Measurements from ENCODE around the gene ERI3.

Gene ERI3

GRCh38 chr1:44355582-44356305, 687 bp upstream of the ERI3 start:
- peaks cover 10% of the 10 kb centered on the region for H3K27me3 Mint-ChIP-seq (ENCODE audit: low read depth)
- peak overlapping the region; percentile 45 to 91 (median 65) for H3K27ac Mint-ChIP-seq
- H3K36me3 Mint-ChIP-seq (ENCODE audit: low read depth), result peaks cover 12% of the 10 kb centered on the region
- peak overlapping the region; percentile 95 to 98 (median 96) for H3K4me3 Mint-ChIP-seq
- H3K4me1 Mint-ChIP-seq, result peaks cover 45% of the 10 kb centered on the region
- H3K9me3 Mint-ChIP-seq, result no peaks in the 10 kb centered on the region
- TF ChIP-seq, protein P1, sequence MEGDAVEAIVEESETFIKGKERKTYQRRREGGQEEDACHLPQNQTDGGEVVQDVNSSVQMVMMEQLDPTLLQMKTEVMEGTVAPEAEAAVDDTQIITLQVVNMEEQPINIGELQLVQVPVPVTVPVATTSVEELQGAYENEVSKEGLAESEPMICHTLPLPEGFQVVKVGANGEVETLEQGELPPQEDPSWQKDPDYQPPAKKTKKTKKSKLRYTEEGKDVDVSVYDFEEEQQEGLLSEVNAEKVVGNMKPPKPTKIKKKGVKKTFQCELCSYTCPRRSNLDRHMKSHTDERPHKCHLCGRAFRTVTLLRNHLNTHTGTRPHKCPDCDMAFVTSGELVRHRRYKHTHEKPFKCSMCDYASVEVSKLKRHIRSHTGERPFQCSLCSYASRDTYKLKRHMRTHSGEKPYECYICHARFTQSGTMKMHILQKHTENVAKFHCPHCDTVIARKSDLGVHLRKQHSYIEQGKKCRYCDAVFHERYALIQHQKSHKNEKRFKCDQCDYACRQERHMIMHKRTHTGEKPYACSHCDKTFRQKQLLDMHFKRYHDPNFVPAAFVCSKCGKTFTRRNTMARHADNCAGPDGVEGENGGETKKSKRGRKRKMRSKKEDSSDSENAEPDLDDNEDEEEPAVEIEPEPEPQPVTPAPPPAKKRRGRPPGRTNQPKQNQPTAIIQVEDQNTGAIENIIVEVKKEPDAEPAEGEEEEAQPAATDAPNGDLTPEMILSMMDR (IDR thresholded peaks at IDR 0.05; ENCODE audit: unreplicated experiment in 3 of 3), result no peak

DNA sequence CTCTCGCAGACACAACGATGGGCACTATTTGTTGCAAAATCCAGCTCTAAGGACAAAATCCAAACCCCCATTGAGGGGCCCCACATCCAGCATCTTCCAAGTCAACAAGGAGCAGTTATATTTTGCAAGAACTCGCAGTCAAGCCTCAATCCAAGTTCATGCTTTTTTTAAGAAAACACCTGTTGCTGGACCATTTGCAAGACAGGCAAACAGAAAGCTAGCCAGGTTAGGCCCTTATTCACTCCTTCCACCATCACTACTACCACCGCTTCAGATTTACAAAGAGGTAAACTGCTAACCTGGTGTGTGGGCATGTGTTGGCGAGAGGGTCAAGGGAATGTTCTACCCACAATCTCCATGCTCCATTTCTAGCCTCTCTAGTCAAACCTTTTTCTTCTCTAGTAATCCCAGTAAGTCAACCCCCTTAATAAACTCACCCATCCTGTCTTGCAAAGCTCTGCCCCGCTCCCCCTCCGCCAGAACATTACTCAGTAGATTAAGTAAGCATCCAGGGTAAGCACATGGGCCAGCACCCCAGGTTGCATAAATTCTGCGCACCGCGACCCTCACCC, 703 bp downstream of the ERI3 start:
- peaks cover 7% of the 10 kb centered on the region for H3K27me3 Mint-ChIP-seq (ENCODE audit: low read depth)

DNA sequence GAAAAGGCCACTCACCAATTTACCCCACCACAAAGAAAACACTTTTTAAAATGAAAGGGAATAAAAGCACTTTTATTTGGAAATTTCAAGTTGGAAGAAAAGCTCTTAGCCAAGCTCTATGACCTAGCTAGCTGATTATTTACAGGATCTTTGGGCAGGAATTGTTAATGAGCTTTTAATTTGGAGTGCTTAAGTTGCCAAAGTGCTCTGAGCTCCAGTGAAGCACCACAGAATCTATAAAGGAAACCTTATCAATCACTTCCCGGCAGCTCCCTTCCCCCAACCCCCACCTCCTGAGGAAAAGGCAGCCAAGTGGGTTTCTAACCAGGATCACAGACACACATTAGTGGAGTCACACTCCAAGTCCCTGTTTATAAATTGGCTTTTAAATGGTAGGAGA, 1.5 kb downstream of the ERI3 start:
- Mint-ChIP-seq H3K27ac (peak overlapping the region in 2 of 3 experiments; percentile 11 to 83), H3K4me3 (peak overlapping the region; percentile 92 to 96 (median 95)), H3K9me3 (no peaks in the 10 kb centered on the region), H3K36me3 (ENCODE audit: low read depth) (peaks cover 21% of the 10 kb centered on the region), H3K27me3 (ENCODE audit: low read depth) (peaks cover 7% of the 10 kb centered on the region), H3K4me1 (peaks cover 51% of the 10 kb centered on the region)
- TF ChIP-seq, protein P1 (IDR thresholded peaks at IDR 0.05; ENCODE audit: unreplicated experiment in 3 of 3), result no peak

More for the DNA sequence above, 703 bp downstream of the ERI3 start:
- TF ChIP-seq, protein P1 (IDR thresholded peaks at IDR 0.05; ENCODE audit: unreplicated experiment in 3 of 3), result no peak
- Mint-ChIP-seq H3K9me3 (no peaks in the 10 kb centered on the region), H3K4me3 (peak overlapping the region; percentile 92 to 96 (median 95)), H3K36me3 (ENCODE audit: low read depth) (peaks cover 21% of the 10 kb centered on the region), H3K27ac (peak overlapping the region; percentile 24 to 87 (median 83)), H3K4me1 (peaks cover 51% of the 10 kb centered on the region)

DNA sequence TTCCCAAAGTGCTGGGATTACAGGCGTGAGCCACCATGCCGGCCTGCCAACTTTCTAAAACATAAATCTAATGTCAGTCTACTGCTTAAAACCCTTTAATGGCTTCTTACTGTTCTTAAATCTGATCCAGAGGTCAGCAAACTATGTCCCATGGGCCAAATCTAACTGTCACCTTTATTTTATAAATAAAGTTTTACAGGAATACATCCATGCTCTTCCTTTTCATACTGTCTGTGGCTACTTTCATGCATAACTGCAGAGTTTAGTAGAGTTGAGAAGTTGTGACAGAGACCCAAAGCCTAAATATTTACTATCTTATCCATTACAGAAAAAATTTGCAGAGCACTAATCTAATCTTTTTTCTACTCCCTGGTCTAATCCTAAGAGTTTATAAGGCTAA, 3.8 kb downstream of the ERI3 start:
- TF ChIP-seq, protein P1 (IDR thresholded peaks at IDR 0.05; ENCODE audit: unreplicated experiment in 3 of 3), result no peak
- Mint-ChIP-seq H3K9me3 (no peaks in the 10 kb centered on the region), H3K4me1 (peaks cover 63% of the 10 kb centered on the region), H3K4me3 (no peak overlapping the region), H3K27ac (no peak overlapping the region), H3K36me3 (ENCODE audit: low read depth) (peaks cover 21% of the 10 kb centered on the region), H3K27me3 (ENCODE audit: low read depth) (no peaks in the 10 kb centered on the region)

DNA sequence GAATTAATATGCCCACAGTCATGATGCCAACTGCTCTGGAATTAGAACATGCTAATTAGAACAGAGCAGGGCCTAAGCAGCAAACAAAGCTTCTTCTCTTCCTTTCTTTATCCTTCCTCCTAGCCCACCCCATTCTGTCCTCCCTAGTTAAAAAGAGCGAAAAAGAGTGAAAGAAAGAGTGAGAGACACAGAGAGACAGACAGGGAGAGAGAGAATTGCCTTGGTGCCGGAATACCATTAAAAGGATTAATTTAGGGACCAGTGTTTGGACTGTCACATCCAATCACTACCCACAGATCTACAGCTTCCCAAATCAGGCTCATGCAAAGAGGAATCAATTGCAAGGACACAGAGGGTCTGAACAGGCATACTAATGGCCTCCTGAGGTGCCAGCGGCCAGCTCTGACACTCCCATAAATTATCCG, 7.0 kb downstream of the ERI3 start:
- Mint-ChIP-seq H3K9me3 (no peaks in the 10 kb centered on the region), H3K27ac (peak overlapping the region in 2 of 3 experiments; percentile 3 to 70), H3K36me3 (ENCODE audit: low read depth) (peaks cover 21% of the 10 kb centered on the region), H3K4me1 (peaks cover 57% of the 10 kb centered on the region), H3K27me3 (ENCODE audit: low read depth) (no peaks in the 10 kb centered on the region), H3K4me3 (no peak overlapping the region)
- TF ChIP-seq, protein P1 (IDR thresholded peaks at IDR 0.05; ENCODE audit: unreplicated experiment in 3 of 3), result no peak

Data from nephron (organoid).